IPS-20b (cell line): Measurements from ENCODE around the gene MEA1.

Experiments used
- H3K27ac ChIP-seq: one replicate; pipeline ENCODE4 v1.5.1; 2013; ENCODE audit warnings: low read length
- H3K27me3 ChIP-seq: 2 replicates; pipeline ENCODE4 v1.6.1; 2013; ENCODE audit warnings: mild to moderate bottlenecking, low read length, inconsistent platforms; ENCODE audit not compliant: insufficient read depth
- H3K36me3 ChIP-seq: 2 replicates; pipeline ENCODE4 v1.6.1; 2013; ENCODE audit warnings: low read depth, mild to moderate bottlenecking, inconsistent platforms, low read length, moderate library complexity; ENCODE audit not compliant: insufficient read depth
- H3K4me1 ChIP-seq: 2 replicates; pipeline ENCODE4 v1.6.1; 2013; ENCODE audit warnings: mild to moderate bottlenecking, control low read depth, inconsistent platforms, low read length, moderate library complexity; ENCODE audit not compliant: insufficient read depth
- H3K4me3 ChIP-seq: 2 replicates; pipeline ENCODE4 v1.5.1; 2013; ENCODE audit warnings: mild to moderate bottlenecking, low read length, inconsistent platforms
- H3K9ac ChIP-seq: 2 replicates; pipeline ENCODE4 v1.6.1; 2013; ENCODE audit warnings: low read depth, mild to moderate bottlenecking, inconsistent platforms, low read length, moderate library complexity
- H3K9me3 ChIP-seq: 2 replicates; pipeline ENCODE4 v1.6.1; 2013; ENCODE audit warnings: mild to moderate bottlenecking, low read depth, low read length, inconsistent platforms; ENCODE audit not compliant: insufficient read depth

MEA1 gene

GRCh38 chr6:43035495-43036194 lies 21.9 kb upstream of the MEA1 start:
- H3K4me1 ChIP-seq, result no peaks in the 10 kb centered on the region
- H3K9ac ChIP-seq, result no peak overlapping the region
- no peak overlapping the region for H3K4me3 ChIP-seq
- H3K9me3 ChIP-seq, result no peaks in the 10 kb centered on the region
- H3K27ac ChIP-seq, result no peak overlapping the region
- H3K36me3 ChIP-seq, result peaks cover 67% of the 10 kb centered on the region
- no peaks in the 10 kb centered on the region for H3K27me3 ChIP-seq

- H3K4me3 ChIP-seq, result no peak overlapping the region
- H3K9ac ChIP-seq, result no peak overlapping the region
- H3K27me3 ChIP-seq, result no peaks in the 10 kb centered on the region
- H3K9me3 ChIP-seq, result no peaks in the 10 kb centered on the region
- no peaks in the 10 kb centered on the region for H3K4me1 ChIP-seq
- peaks cover 75% of the 10 kb centered on the region for H3K36me3 ChIP-seq
- H3K27ac ChIP-seq, result no peak overlapping the region
Observed at GRCh38 chr6:43034190-43034525, 20.4 kb upstream of the MEA1 start.

GRCh38 chr6:43033496-43034189 lies 19.9 kb upstream of the MEA1 start:
- Histone ChIP-seq H3K4me1 (no peaks in the 10 kb centered on the region), H3K36me3 (peaks cover 75% of the 10 kb centered on the region), H3K9ac (no peak overlapping the region)

DNA sequence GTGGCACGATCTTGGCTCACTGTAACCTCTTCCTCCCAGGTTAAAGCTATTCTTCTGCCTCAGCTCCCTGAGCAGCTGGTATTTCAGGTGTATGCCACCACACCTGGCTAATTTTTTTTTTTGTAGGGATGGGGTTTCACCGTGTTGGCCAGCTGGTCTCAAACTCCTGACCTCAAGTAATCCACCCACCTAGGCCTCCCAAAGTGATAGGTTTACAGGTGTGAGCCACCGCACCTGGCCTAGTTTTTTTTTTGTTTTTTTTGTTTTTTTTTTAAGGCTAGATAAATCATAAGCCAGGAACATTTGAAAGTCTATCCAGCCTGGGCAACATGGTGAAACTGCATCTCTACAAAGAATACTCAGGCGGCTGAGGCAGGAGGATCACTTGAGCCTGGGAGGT lies 18.6 kb upstream of the MEA1 start:
- Histone ChIP-seq H3K9ac (no peak overlapping the region), H3K4me1 (no peaks in the 10 kb centered on the region), H3K4me3 (no peak overlapping the region), H3K27ac (no peak overlapping the region), H3K36me3 (peaks cover 75% of the 10 kb centered on the region), H3K27me3 (no peaks in the 10 kb centered on the region), H3K9me3 (no peaks in the 10 kb centered on the region)

More at GRCh38 chr6:43033496-43034189, 19.9 kb upstream of the MEA1 start:
- no peaks in the 10 kb centered on the region for H3K27me3 ChIP-seq
- no peak overlapping the region for H3K4me3 ChIP-seq
- H3K27ac ChIP-seq, result no peak overlapping the region
- no peaks in the 10 kb centered on the region for H3K9me3 ChIP-seq

DNA sequence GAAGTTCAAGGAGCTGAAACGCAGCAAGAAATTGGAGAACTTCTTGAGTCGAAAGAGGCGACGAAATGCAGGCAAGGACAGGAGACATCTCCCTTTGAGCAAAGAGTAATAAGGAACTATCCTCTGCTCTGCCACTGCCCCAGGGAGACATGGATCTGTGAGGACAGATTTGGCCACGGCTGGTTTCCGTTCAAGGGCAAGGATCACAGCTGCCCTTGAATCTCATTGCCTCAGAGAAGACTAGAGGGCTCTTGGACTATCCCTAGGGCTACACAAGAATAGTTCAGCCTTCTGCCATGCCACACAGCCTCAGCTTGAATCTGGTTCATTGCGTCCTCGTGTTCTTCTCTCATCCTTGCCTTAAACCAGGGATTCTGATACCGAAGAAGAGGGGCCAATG lies 15.4 kb upstream of the MEA1 start:
- Histone ChIP-seq H3K36me3 (peaks cover 84% of the 10 kb centered on the region), H3K9ac (no peak overlapping the region), H3K4me1 (no peaks in the 10 kb centered on the region), H3K27ac (no peak overlapping the region), H3K4me3 (no peak overlapping the region), H3K9me3 (no peaks in the 10 kb centered on the region), H3K27me3 (no peaks in the 10 kb centered on the region)

DNA sequence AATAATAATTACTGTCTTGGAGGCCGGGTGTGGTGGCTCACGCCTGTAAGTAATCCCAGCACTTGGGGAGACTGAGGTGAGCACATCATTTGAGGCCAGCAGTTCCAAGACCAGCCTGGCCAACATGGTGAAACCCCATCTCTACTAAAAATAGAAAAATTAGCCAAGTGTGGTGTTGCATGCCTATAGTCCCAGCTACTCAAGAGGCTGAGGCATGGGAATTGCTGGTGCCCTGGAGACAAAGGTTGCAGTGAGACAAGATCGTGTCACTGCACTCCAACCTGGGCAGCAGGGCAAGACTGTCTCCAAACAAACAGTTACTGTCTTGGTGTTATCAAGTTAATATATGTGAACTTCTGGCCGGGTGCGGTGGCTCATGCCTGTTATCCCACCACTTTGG lies 12.6 kb upstream of the MEA1 start:
- Histone ChIP-seq H3K27me3 (no peaks in the 10 kb centered on the region), H3K4me1 (no peaks in the 10 kb centered on the region), H3K36me3 (peaks cover 72% of the 10 kb centered on the region), H3K4me3 (no peak overlapping the region), H3K9me3 (no peaks in the 10 kb centered on the region), H3K9ac (no peak overlapping the region), H3K27ac (no peak overlapping the region)

DNA sequence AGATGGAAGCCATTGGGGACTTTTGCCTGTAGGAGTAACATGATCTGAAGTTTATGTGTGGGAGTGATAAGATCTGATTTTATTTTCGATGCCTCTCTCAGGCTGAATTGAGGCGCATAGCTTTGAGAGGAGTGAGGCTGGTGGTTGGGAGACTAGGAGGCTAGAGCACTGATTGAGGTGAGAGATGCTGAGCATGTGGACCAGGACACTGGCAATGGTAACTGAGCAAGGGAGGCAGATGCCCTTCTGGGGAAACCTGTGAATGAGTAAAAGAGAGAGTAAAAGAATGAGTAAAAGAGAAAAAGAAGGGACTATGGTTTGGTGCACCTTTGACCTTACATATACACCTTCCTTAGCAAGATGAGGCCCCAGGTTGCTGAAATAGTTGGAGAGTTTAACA lies 10.7 kb upstream of the MEA1 start:
- no peak overlapping the region for H3K4me3 ChIP-seq
- no peak overlapping the region for H3K27ac ChIP-seq
- H3K36me3 ChIP-seq, result peaks cover 76% of the 10 kb centered on the region
- H3K9me3 ChIP-seq, result no peaks in the 10 kb centered on the region
- H3K9ac ChIP-seq, result no peak overlapping the region
- no peaks in the 10 kb centered on the region for H3K27me3 ChIP-seq
- peaks cover 7% of the 10 kb centered on the region; the same call in 1 of the 2 replicates for H3K4me1 ChIP-seq

GRCh38 chr6:43021270-43022047 lies 7.7 kb upstream of the MEA1 start, which contains the start of gene RRP36:
TSS of gene RRP36 (plus strand) at chr6:43021623. CDS start at chr6:43021655, 32 bp downstream.
- Histone ChIP-seq H3K4me3 (peak within 1 kb of the TSS; percentile 100), H3K9me3 (no peaks in the 10 kb centered on the region), H3K36me3 (peaks cover 71% of the 10 kb centered on the region), H3K27ac (peak within 1 kb of the TSS; percentile 99), H3K27me3 (no peaks in the 10 kb centered on the region), H3K9ac (peak within 1 kb of the TSS; percentile 100), H3K4me1 (peaks cover 7% of the 10 kb centered on the region; the same call in 1 of the 2 replicates)

- peaks cover 65% of the 10 kb centered on the region for H3K36me3 ChIP-seq
- peak overlapping the region; percentile 89 for H3K27ac ChIP-seq
- H3K9ac ChIP-seq, result peak overlapping the region; percentile 100; the same call in 1 of the 2 replicates
- H3K27me3 ChIP-seq, result no peaks in the 10 kb centered on the region
- peak overlapping the region; percentile 100 for H3K4me3 ChIP-seq
- H3K9me3 ChIP-seq, result no peaks in the 10 kb centered on the region
- peaks cover 7% of the 10 kb centered on the region; the same call in 1 of the 2 replicates for H3K4me1 ChIP-seq
Observed at GRCh38 chr6:43020847-43021246, 7.1 kb upstream of the MEA1 start.

DNA sequence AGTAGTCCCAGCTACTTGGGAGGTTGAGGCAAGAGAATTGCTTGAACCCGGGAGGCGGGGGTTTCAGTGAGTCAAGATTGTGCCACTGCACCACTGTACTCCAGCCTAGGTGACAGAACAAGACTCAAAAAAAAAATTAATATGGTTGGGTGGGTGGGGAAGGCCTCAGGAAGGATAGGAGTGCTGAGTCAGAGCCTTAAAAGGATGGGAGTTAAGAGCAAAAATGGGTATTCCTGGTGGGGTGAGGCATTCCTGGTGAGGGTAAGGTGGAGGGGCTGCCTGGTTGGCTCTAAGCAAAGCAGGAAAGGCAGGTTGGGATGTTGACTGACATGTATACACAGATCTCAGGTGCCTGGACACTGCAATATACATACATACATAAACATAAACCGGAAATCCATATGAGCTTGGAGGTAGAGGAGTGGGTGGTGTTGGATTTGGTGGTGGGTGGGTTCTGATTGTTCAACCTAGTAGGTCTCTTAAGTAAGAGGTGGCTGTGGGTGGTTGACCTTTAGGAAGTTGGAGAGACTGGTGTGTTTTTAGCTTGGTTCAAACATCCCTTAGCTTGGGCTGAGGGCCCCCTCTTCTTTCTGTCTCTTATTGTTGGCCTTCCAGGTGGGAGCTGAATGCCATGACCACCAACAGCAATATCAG lies 6.4 kb upstream of the MEA1 start:
- Histone ChIP-seq H3K27ac (peak overlapping the region; percentile 89), H3K27me3 (no peaks in the 10 kb centered on the region), H3K36me3 (peaks cover 60% of the 10 kb centered on the region), H3K9ac (peak overlapping the region; percentile 100; the same call in 1 of the 2 replicates), H3K4me3 (peak overlapping the region; percentile 100; the same call in 1 of the 2 replicates), H3K9me3 (no peaks in the 10 kb centered on the region), H3K4me1 (peaks cover 9% of the 10 kb centered on the region; the same call in 1 of the 2 replicates)

DNA sequence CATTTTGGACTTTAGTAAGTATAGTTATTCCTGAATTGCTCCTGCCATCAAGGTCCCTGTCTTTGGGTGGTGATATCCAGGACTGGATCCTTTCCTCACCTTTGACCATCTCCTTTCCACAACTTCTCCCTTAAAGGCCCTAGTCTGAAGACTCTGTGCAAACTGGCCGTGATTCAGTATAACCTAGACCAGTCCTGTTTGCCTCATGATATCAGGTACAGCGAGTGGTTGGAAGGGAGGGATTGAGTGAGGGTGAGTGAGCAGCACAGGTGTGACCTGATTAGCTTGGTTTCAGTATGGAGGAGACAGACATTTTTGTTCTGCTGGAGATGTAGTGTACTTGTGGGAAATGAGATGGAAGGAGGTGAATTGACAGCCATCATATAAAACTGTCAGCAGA lies 5.4 kb upstream of the MEA1 start:
- Histone ChIP-seq H3K4me1 (peaks cover 13% of the 10 kb centered on the region; the same call in 1 of the 2 replicates), H3K27ac (no peak overlapping the region), H3K4me3 (no peak overlapping the region), H3K36me3 (peaks cover 50% of the 10 kb centered on the region), H3K27me3 (no peaks in the 10 kb centered on the region), H3K9ac (no peak overlapping the region), H3K9me3 (no peaks in the 10 kb centered on the region)
